HG02610 (cell line): ENCODE measurements around the gene CGB8.

ENCODE experiments used
- ATAC-seq: cut with Tn5 transposase; IDR thresholded peaks from one replicate; pipeline ENCODE4 v1.9.1; 2021; ENCODE audit warnings: mild to moderate bottlenecking, moderate library complexity; ENCODE audit not compliant: unreplicated experiment

The CGB8 gene

DNA sequence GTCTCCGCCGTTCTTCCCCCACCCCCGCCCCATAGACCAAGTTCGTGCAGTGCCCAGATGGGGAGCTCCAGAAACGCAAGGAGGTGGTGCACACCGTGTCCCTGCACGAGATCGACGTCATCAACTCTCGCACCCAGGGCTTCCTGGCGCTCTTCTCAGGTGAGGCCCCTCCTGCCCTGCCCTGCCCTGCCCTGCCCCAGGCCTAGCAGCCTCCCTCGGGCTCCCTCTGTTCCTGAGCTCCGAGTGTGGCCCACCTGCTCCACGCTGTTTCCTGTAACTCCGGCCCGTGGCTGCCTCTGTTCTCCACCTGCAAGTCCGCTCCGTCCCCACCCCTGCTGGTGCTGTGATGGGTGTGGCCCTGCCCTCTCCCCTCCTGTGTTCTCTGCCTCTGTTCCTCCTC is 38.5 kb downstream of the CGB8 start:
- no peak for ATAC-seq

DNA sequence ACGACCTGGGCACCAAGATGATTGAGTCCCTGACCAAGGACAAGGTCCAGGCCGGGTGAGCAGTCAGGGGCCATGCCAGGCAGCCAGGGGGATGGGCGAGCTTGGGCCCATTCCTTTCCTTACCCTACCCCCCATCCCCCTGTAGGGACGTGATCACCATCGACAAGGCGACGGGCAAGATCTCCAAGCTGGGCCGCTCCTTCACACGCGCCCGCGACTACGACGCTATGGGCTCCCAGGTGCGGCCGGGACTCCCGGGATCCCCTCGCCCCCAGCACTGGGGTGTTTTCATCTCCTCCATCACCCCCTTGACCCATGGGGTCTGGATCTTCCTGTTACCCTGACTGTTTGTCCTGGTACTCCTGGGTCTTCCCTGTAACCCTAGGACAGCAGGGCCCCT is 39.1 kb downstream of the CGB8 start:
- no peak for ATAC-seq

- no peak for ATAC-seq
Observed at GRCh38 chr19:49006905-49007304, 42.0 kb downstream of the CGB8 start.

- no peak for ATAC-seq
Observed at GRCh38 chr19:49004964-49005614, 43.8 kb downstream of the CGB8 start.

DNA sequence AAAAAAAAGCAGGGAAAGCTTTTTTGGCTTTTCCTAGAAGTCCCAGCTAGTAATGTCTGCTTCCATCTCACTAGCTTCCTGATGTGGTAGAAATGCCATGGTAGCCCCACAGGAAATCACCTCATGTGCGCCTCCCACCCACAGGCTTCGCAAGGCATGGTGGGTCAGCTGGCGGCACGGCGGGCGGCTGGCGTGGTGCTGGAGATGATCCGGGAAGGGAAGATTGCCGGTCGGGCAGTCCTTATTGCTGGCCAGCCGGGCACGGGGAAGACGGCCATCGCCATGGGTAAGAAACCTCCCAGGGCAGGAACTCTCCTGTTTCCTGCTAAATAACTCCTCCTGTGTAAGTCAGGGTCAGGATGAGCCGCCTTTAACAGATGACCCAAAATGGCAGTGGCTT is 44.8 kb downstream of the CGB8 start:
- no peak for ATAC-seq

DNA sequence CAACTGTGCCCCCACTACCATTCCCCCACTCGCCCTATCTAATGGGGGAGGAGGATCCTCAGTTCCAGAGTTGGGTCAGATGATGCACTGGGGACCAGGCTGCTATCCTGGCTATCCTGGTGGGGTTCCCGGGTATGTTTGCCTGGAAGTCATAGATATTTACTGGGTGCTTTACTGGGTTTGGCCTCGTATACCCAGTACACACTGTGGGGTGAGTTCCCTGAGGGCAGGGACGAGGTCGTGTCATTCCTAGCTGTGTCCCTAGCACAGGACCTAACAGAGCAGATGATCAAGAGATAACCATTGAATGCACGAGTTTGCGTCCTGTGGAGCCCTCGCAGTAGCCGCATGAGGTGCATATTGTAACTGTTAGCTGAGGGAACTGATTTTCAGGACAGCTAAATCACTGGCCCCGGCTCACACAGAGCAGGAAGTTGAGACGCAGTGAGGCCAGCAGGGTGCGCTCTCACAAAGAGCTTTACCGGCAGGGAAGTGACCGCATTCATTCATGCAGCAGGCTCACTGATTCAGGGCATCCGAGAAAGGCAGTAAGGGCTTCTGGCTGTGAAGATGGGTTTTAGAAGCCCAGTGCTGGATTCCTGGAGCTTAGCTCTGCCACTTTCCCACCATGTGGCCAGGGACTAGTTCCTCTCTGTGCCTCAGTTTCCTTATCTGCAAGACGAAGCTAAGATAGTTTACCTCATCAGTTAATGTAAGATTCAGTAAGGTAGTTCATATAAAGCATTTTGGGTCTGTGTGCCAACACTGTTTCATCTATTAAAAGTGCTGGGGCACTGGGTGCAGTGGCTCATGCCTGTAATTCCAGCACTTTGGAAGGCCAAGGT is 49.2 kb downstream of the CGB8 start:
- ATAC-seq = no peak

DNA sequence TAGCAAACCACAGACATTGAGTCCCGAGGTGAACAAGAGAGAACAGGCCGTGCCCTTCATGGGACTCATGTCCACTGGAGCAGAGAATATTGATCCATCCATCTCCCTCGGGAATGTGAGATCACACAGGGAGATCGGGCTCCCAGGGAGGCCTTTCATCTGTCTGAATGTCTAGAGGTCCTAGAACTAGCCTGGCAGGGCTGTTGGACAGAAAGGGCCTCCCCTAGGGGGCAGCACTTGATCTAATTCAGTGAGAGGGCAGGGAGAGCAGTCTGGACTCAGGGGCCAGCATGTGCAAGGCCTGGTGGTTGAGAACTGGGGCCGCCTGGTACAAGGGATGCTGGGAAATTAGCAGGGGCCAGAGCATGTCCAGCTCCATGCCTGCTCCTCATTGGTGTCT is 50.9 kb downstream of the CGB8 start:
- no peak for ATAC-seq
